ENCODE data around the gene ITGB1. TPM values are rescaled to one million over a fixed set of nuclear protein-coding genes. Genes with fewer than 3 reads are reported as not detected.

The ITGB1 gene
- total RNA-seq, 1 donor from 2014 or later, result 542 TPM

- Histone ChIP-seq H3K4me3 (peak overlapping the region; percentile 97), H3K4me1 (peaks cover 86% of the 10 kb centered on the region)
- intact Hi-C loops (cut with micrococcal nuclease), result no loop called here
These were observed 2.0 kb upstream of the ITGB1 start for GRCh38 chr10:32960022-32960421.

GRCh38 chr10:32959006-32959920, 1.2 kb upstream of the ITGB1 start:
- H3K36me3 ChIP-seq, result no peaks in the 10 kb centered on the region
- peaks cover 94% of the 10 kb centered on the region for H3K4me1 ChIP-seq
- TF ChIP-seq CTCF (IDR thresholded peaks at IDR 0.05; ENCODE audit: borderline replicate concordance), result no peak
- peak overlapping the region; percentile 97 for H3K4me3 ChIP-seq
- H3K9me3 ChIP-seq (replicated peaks), result no peaks in the 10 kb centered on the region
- peak overlapping the region; percentile 99 for H3K27ac ChIP-seq (replicated peaks)
- intact Hi-C loops (cut with micrococcal nuclease), result no loop called here
- DNase-seq, result no peak
- no peaks in the 10 kb centered on the region for H3K27me3 ChIP-seq (ENCODE audit: low read depth)

More at GRCh38 chr10:32960022-32960421, 2.0 kb upstream of the ITGB1 start:
- no peak for DNase-seq
- Histone ChIP-seq H3K36me3 (no peaks in the 10 kb centered on the region), H3K9me3 (replicated peaks) (no peaks in the 10 kb centered on the region), H3K27ac (replicated peaks) (peak overlapping the region; percentile 99), H3K27me3 (ENCODE audit: low read depth) (no peaks in the 10 kb centered on the region)
- TF ChIP-seq CTCF (IDR thresholded peaks at IDR 0.05; ENCODE audit: borderline replicate concordance), result no peak

- H3K27ac ChIP-seq (replicated peaks), result peak overlapping the region; percentile 99
- no peaks in the 10 kb centered on the region for H3K9me3 ChIP-seq (replicated peaks)
- peak overlapping the region; percentile 97 for H3K4me3 ChIP-seq
- H3K4me1 ChIP-seq, result peaks cover 95% of the 10 kb centered on the region
- peak; percentile 60 for DNase-seq
- no peaks in the 10 kb centered on the region for H3K36me3 ChIP-seq
- intact Hi-C loops (cut with micrococcal nuclease), result no loop called here
- no peak for TF ChIP-seq CTCF (IDR thresholded peaks at IDR 0.05; ENCODE audit: borderline replicate concordance)
- no peaks in the 10 kb centered on the region for H3K27me3 ChIP-seq (ENCODE audit: low read depth)
These were observed 517 bp downstream of the ITGB1 start for GRCh38 chr10:32957341-32958084.

- no peaks in the 10 kb centered on the region for H3K9me3 ChIP-seq (replicated peaks)
- H3K4me3 ChIP-seq, result peak overlapping the region; percentile 97
- H3K4me1 ChIP-seq, result peaks cover 96% of the 10 kb centered on the region
- no peak for TF ChIP-seq CTCF (IDR thresholded peaks at IDR 0.05; ENCODE audit: borderline replicate concordance)
- intact Hi-C loops (cut with micrococcal nuclease), result no loop called here
- peak overlapping the region; percentile 99 for H3K27ac ChIP-seq (replicated peaks)
- H3K27me3 ChIP-seq (ENCODE audit: low read depth), result no peaks in the 10 kb centered on the region
- no peak for DNase-seq
- H3K36me3 ChIP-seq, result no peaks in the 10 kb centered on the region
These were observed 1.4 kb downstream of the ITGB1 start for GRCh38 chr10:32956365-32957197.

DNA sequence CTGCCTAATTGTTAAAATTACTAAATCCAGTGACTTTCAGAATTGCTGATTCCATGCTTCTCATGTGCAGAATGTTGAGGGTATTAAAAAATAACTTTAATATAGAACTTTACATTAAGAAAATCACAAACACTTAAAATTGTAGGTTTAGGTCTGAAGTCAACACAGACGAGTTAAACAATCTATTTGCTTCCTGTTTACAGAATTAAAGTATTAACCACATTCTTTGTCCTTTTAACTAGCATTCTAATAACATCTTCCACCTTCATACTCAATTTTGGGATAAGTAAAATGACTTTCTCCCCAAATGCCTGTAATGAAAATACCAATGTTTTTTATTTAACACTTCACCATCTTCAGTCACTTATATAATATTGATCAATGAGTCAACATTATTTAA, 2.2 kb downstream of the ITGB1 start:
- H3K4me3 ChIP-seq, result peak overlapping the region; percentile 97

More for the DNA sequence above, 2.2 kb downstream of the ITGB1 start:
- no peaks in the 10 kb centered on the region for H3K36me3 ChIP-seq
- no peak for TF ChIP-seq CTCF (IDR thresholded peaks at IDR 0.05; ENCODE audit: borderline replicate concordance)
- peaks cover 96% of the 10 kb centered on the region for H3K4me1 ChIP-seq
- no peaks in the 10 kb centered on the region for H3K9me3 ChIP-seq (replicated peaks)
- intact Hi-C loops (cut with micrococcal nuclease), result no loop called here
- DNase-seq, result no peak
- no peaks in the 10 kb centered on the region for H3K27me3 ChIP-seq (ENCODE audit: low read depth)
- H3K27ac ChIP-seq (replicated peaks), result peak overlapping the region; percentile 99

Measured in left ventricle myocardium inferior (tissue), 1 donor.